Muscle of leg (tissue), 11 donors: Measurements from ENCODE around the gene NACA2. TPM values are rescaled to one million over a fixed set of nuclear protein-coding genes. Genes with fewer than 3 reads are reported as not detected.
"Not testable (repeated sequence)": the region's sequence is repeated elsewhere in the genome, so short reads cannot be mapped to it uniquely, and the experiment has no call there.

Experiments used
- DNase-seq: peaks from one replicate; pipeline ENCODE4 v3.0.0; 2013
- H3K27ac ChIP-seq: one replicate; pipeline ENCODE4 v1.5.1; 2013; ENCODE audit warnings: mild to moderate bottlenecking, low read length, control low read depth
- H3K27me3 ChIP-seq: one replicate; pipeline ENCODE4 v1.6.1; 2013; ENCODE audit warnings: low read length; ENCODE audit not compliant: control insufficient read depth, insufficient read depth
- H3K36me3 ChIP-seq: one replicate; pipeline ENCODE4 v1.6.1; 2013; ENCODE audit warnings: low read length; ENCODE audit not compliant: control insufficient read depth, insufficient read depth
- H3K4me1 ChIP-seq: one replicate; pipeline ENCODE4 v1.6.1; 2013; ENCODE audit warnings: low read length; ENCODE audit not compliant: control insufficient read depth, insufficient read depth
- H3K4me3 ChIP-seq: one replicate; pipeline ENCODE4 v1.5.1; 2013; ENCODE audit warnings: low read length, control low read depth
- H3K9me3 ChIP-seq: replicated peaks from 2 replicates; pipeline ENCODE4 v1.6.1; 2013; ENCODE audit warnings: low read depth, low read length; ENCODE audit not compliant: control insufficient read depth
- WGBS: methylation state at CpG from one replicate; pipeline ENCODE4 v1.1.5; 2013; ENCODE audit warnings: missing lambda C conversion rate; ENCODE audit not compliant: insufficient coverage; 5-methylcytosine and 5-hydroxymethylcytosine counted together
- polyA plus RNA-seq, 8 donors: library from polyadenylated mRNA; unstranded; fragments of 120-200 nt; gene quantifications; one replicate each; pipeline versions ENCODE4 v1.2.1 to v1.2.3, GENCODE V29; 2013; ENCODE audit warnings: inconsistent platforms in 1 of 8, low replicate concordance in 1 of 8; ENCODE audit not compliant: insufficient read length in 8 of 8, insufficient read depth in 1 of 8
- total RNA-seq: library from RNA; stranded (reverse); fragments of 120-200 nt; gene quantifications from one replicate; pipeline ENCODE4 v1.2.4, GENCODE V29; 2013

NACA2 gene
- total and polyA plus RNA-seq, 9 donors: 0.22 to 3.1 (median 1.8) TPM

DNA sequence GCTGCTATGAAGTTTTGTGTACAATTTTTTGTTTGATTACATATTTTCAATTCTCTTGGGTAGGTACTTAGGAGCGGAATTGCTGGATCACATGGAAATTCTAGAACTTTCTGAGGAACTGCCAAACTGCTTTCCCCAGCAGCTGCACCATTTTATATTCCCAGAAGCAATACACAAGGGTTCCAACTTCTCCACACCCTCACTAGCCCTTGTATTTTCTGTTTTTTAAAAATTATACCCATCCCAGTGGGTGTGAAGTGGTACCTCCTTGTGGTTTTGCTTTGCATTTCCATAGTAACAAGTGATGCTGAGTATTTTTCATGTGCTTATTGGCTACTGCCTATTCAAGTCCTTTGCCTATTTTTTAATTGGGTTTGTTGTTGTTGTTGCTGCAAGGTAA, 20.9 kb downstream of the NACA2 start:
- peaks cover 2% of the 10 kb centered on the region for H3K9me3 ChIP-seq
- no peaks in the 10 kb centered on the region for H3K36me3 ChIP-seq
- no peaks in the 10 kb centered on the region for H3K27me3 ChIP-seq
- DNase-seq: no peak
- no peak overlapping the region for H3K4me3 ChIP-seq
- H3K27ac ChIP-seq: no peak overlapping the region
- no CpG with 5 or more reads among the region's 1 CpG for WGBS
- H3K4me1 ChIP-seq: no peaks in the 10 kb centered on the region

DNA sequence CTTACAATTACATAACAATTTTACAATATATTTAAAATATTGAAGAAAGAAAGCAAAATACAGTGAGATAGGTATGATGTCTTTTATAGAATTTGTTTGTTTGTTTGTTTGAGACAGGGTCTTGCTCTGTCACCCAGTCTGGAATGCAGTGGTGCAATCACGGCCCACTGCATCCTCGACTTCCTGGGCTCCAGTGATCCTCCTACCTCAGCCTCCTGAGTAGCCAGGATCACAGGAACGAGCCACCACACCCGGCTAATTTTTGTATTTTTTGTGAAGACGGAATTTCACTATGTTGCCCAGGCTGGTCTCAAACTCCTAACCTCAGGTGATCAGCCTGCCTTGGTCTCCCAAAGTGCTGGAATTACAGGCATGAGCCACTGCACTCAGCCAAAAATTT, 21.5 kb downstream of the NACA2 start:
- WGBS: 90% methylated on average over 2 of the region's 5 CpGs
- not testable (repeated sequence) for H3K4me1 ChIP-seq, H3K9me3 ChIP-seq, H3K36me3 ChIP-seq, H3K27me3 ChIP-seq, DNase-seq, H3K4me3 ChIP-seq, H3K27ac ChIP-seq

DNA sequence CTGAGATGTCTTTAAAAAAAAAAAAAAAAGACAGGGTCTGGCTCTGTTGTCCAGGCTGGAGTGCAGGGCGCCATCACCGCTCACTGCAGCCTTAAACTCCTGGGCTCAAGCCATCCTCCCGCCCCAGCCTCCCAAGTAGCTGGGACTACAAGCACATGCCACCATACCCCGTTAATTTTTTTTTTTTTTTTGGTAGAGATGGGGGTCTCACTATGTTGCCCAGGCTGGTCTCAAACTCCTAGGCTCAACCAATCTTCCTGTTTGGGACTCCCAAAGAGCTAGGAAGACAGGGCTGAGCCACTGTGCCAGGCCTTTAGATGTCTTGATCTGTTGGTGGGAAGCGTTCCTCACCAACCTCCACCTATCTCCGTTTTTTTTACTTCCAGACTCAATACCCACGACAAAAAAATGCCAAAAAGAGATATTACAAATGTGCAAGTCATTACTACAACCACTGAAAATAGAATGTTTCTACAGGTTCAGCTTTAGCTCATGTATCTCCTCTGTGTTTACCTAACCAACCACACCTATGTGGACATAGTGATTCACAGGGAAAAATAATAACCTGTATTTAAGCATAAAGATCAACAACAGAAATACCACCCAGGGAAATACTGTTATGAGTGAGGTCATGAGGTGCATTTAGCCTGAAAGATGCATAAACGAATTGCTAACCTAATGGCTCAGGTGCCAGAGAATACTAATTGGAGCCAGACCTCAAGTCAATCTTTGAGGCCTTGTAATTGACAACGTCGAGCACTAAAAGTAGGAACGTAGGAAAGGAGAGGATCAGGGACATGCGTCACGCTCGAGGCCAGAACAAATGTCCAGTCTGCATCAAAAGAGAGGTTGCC, 22.6 kb downstream of the NACA2 start:
- Histone ChIP-seq H3K4me3 (no peak overlapping the region), H3K36me3 (no peaks in the 10 kb centered on the region), H3K27ac (no peak overlapping the region), H3K4me1 (no peaks in the 10 kb centered on the region), H3K9me3 (peaks cover 2% of the 10 kb centered on the region), H3K27me3 (no peaks in the 10 kb centered on the region)
- WGBS: 58% methylated on average over 7 of the region's 14 CpGs
- no peak for DNase-seq

DNA sequence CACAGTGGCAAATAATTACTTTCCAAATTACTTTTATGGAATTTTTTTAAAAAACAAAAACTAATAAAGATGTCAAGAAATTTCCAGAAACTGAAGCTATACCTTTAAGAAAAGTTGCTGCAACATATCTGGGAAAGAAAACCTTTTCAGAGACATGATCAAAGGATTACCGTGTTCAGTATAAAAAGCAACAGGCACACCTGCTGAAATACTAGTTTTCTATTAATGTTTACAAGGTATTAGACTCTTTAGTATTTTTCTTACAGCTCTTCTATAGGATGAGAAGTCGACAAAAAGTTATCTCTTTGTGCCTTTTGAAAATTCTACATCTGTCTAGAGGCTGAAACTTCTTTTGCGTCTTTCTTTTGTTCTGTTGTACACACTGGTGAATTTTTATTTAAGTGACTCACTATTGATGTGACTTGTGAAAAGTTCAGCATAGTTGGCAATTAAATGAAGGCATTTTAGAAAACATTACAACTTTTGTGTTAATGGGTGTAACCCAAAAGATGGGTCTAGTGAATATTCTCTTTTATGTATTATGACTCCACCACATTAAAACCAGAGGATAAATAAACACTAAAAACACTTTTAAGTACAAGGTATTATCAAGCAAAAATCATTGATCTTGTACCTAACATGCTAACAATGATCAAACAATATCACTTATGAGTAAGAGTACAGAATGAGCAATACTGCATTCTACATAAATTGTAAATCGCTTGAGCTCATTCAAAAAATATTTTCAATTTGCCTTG, 23.8 kb downstream of the NACA2 start:
- H3K4me1 ChIP-seq: no peaks in the 10 kb centered on the region
- no peak overlapping the region for H3K4me3 ChIP-seq
- DNase-seq: no peak
- 100% methylated on average over 1 of the region's 4 CpGs for WGBS
- H3K36me3 ChIP-seq: no peaks in the 10 kb centered on the region
- H3K9me3 ChIP-seq: peaks cover 2% of the 10 kb centered on the region
- H3K27ac ChIP-seq: no peak overlapping the region
- no peaks in the 10 kb centered on the region for H3K27me3 ChIP-seq

DNA sequence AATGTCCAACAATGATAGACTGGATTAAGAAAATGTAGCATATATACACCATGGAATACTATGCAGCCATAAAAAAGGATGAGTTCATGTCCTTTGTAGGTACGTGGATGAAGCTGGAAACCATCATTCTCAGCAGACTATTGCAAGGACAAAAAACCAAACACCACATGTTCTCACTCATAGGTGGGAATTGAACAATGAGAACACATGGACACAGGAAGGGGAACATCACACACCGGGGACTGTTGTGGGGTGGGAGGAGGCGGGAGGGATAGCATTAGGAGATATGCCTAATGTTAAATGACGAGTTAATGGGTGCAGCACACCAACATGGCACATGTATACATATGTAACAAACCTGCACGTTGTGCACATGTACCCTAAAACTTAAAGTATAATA, 24.6 kb downstream of the NACA2 start:
- not testable (repeated sequence) for H3K36me3 ChIP-seq, H3K27ac ChIP-seq, DNase-seq, H3K9me3 ChIP-seq, H3K4me1 ChIP-seq, H3K4me3 ChIP-seq, H3K27me3 ChIP-seq
- WGBS: no CpG with 5 or more reads among the region's 5 CpGs

DNA sequence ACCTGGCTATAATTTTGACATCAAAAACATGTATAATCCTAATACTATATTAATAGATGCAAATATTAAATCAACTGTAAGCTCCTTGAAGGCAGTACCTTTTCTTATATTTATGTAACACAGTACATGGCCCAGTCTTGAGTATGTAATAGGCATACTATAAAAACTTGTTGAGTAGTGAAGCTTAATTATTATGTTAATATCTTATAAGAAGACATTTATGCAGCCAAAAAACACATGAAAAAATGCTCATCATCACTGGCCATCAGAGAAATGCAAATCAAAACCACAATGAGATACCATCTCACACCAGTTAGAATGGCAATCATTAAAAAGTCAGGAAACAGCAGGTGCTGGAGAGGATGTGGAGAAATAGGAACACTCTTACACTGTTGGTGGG, 25.2 kb downstream of the NACA2 start:
- not testable (repeated sequence) for H3K27me3 ChIP-seq, H3K4me1 ChIP-seq, DNase-seq, H3K9me3 ChIP-seq, H3K27ac ChIP-seq, H3K4me3 ChIP-seq, H3K36me3 ChIP-seq

DNA sequence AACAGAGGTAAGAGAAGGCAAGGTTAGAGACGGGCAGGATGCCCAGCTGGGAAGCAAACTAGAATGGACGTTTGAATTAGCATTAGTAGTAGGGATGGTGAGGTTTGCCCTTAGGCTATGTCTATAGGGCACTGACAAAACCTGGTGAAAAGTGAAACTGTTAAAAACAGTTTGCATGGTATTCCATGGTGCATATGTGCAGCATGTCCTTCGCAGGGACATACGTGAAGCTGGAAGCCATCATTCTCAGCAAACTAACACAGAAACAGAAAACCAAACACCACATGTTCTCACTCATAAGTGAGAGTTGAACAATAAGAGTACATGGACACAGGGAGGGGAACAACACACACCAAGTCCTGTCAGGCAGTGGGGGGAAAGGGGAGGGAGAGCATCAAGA, 25.8 kb downstream of the NACA2 start:
- WGBS: 48% methylated on average over 2 of the region's 4 CpGs

DNA sequence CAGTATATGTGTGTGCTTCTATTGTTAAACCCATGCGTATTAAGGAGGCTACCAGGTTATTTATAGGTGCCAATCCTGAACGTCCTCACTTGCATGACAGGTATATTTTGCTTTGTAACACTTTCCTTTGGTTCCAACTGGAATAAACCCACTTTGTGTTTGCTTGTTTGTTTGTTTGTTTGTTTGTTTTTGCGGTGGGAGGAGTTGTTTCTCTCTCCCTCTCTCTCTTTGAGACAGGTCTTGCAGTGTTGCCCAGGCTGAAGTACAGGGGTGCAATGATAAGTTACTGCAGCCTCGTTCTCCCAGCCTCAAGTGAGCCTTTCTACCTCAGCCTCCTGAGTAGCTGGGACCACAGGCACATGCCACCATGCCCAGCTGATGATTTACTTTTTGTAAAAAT, 28.7 kb downstream of the NACA2 start:
- no peaks in the 10 kb centered on the region for H3K27me3 ChIP-seq

More for the DNA sequence above, 25.8 kb downstream of the NACA2 start:
- H3K27ac ChIP-seq: no peak overlapping the region
- H3K9me3 ChIP-seq: peaks cover 2% of the 10 kb centered on the region
- no peaks in the 10 kb centered on the region for H3K4me1 ChIP-seq
- no peak for DNase-seq
- H3K36me3 ChIP-seq: no peaks in the 10 kb centered on the region
- no peak overlapping the region for H3K4me3 ChIP-seq
- no peaks in the 10 kb centered on the region for H3K27me3 ChIP-seq

DNA sequence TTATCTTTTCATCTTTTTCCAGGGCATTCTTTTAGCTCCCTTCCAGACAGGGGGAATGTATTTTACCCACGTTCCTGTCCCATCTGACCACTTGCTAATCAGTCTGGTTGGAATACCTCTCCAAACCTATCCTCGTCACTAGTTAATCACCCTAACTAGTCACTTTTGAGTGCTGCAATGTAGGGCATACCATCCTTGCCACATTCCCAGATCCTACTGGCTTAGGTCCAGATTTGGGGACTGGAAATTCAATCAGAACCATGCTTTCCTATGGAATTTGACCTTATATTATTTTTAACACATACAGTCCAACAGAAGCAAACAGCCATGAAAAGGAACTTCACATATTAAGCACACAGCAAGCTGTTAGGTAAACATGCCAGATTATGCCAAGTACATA, 29.7 kb downstream of the NACA2 start:
- no peak for DNase-seq
- Histone ChIP-seq H3K36me3 (no peaks in the 10 kb centered on the region), H3K4me1 (no peaks in the 10 kb centered on the region), H3K27ac (no peak overlapping the region), H3K9me3 (no peaks in the 10 kb centered on the region), H3K27me3 (peaks cover 2% of the 10 kb centered on the region), H3K4me3 (no peak overlapping the region)
- WGBS: 58% methylated on average over 2 of the region's 2 CpGs

More for the DNA sequence above, 28.7 kb downstream of the NACA2 start:
- H3K4me3 ChIP-seq: no peak overlapping the region
- no peaks in the 10 kb centered on the region for H3K36me3 ChIP-seq
- no peaks in the 10 kb centered on the region for H3K9me3 ChIP-seq
- WGBS: no CpG with 5 or more reads among the region's 4 CpGs
- no peak overlapping the region for H3K27ac ChIP-seq
- H3K4me1 ChIP-seq: no peaks in the 10 kb centered on the region
- DNase-seq: no peak

DNA sequence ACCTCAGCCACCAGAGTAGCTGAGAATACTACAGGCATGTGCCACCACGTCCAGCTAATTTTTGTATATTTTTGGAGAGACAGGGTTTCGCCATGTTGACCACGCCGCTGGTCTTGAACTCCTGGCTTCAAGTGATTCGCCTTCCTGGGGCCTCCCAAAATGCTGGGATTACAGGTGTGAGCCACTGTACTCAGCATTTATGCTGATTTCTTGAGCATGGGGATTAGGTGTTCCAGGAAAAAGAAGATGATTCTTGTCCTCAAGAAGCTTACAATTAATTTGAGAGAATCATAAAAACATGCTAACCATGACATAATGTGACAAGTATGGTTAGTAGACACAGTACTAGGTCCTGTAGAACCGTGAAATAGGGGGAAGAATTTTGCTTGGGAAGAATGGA, 30.9 kb downstream of the NACA2 start:
- no peaks in the 10 kb centered on the region for H3K4me1 ChIP-seq
- H3K27ac ChIP-seq: no peak overlapping the region
- no peaks in the 10 kb centered on the region for H3K9me3 ChIP-seq
- DNase-seq: no peak
- peaks cover 2% of the 10 kb centered on the region for H3K27me3 ChIP-seq
- H3K36me3 ChIP-seq: no peaks in the 10 kb centered on the region
- no peak overlapping the region for H3K4me3 ChIP-seq
- 100% methylated on average over 4 of the region's 6 CpGs for WGBS
